ENCODE results near the gene CPNE9. TPM values are rescaled to one million over a fixed set of nuclear protein-coding genes. Genes with fewer than 3 reads are reported as not detected.
A peak's percentile ranks its signal among the peaks of the same experiment; 100 is the strongest.
"Not testable (repeated sequence)": the region's sequence is repeated elsewhere in the genome, so short reads cannot be mapped to it uniquely, and the experiment has no call there.

The CPNE9 gene
- total RNA-seq, 1 experiment from 2014 or later: not detected

GRCh38 chr3:9748031-9748430 lies 44.4 kb downstream of the CPNE9 start:
- DNase-seq (ENCODE audit: low read depth): no peak

GRCh38 chr3:9749296-9749644 lies 45.6 kb downstream of the CPNE9 start:
- no peak for DNase-seq (ENCODE audit: low read depth)

GRCh38 chr3:9749645-9750555 lies 46.3 kb downstream of the CPNE9 start, which contains the start of gene OGG1:
TSS of gene OGG1 (plus strand) at chr3:9749952. CDS start at chr3:9750287, 335 bp downstream.
- peak; percentile 97 for DNase-seq (ENCODE audit: low read depth)

GRCh38 chr3:9750556-9751411 lies 47.2 kb downstream of the CPNE9 start:
- DNase-seq (ENCODE audit: low read depth): peak; percentile 22

- DNase-seq (ENCODE audit: low read depth): no peak
These were observed 51.0 kb downstream of the CPNE9 start for GRCh38 chr3:9754678-9755077.

- DNase-seq (ENCODE audit: low read depth): no peak
These were observed 53.8 kb downstream of the CPNE9 start for GRCh38 chr3:9757427-9757826.

GRCh38 chr3:9760779-9761505 lies 57.3 kb downstream of the CPNE9 start:
- no peak for DNase-seq (ENCODE audit: low read depth)

- DNase-seq (ENCODE audit: low read depth): no peak
These were observed 58.3 kb downstream of the CPNE9 start for GRCh38 chr3:9761919-9762318.

GRCh38 chr3:9762871-9763270 lies 59.2 kb downstream of the CPNE9 start:
- no peak for DNase-seq (ENCODE audit: low read depth)

GRCh38 chr3:9765865-9766264 lies 62.2 kb downstream of the CPNE9 start:
- no peak for DNase-seq (ENCODE audit: low read depth)

- no peak for DNase-seq (ENCODE audit: low read depth)
These were observed 63.8 kb downstream of the CPNE9 start for GRCh38 chr3:9767418-9767817.

- no peak for DNase-seq (ENCODE audit: low read depth)
These were observed 64.6 kb downstream of the CPNE9 start for GRCh38 chr3:9768141-9768775.

GRCh38 chr3:9769012-9769411 lies 65.4 kb downstream of the CPNE9 start:
- DNase-seq (ENCODE audit: low read depth): no peak

- peak; percentile 51 for DNase-seq (ENCODE audit: low read depth)
These were observed 66.0 kb downstream of the CPNE9 start, which contains the start of gene CAMK1 for GRCh38 chr3:9769426-9770275. TSS of gene CAMK1 (minus strand) at chr3:9769947. CDS start at chr3:9767749, 2,198 bp downstream.

GRCh38 chr3:9770276-9770812 lies 66.7 kb downstream of the CPNE9 start:
- no peak for DNase-seq (ENCODE audit: low read depth)

- DNase-seq (ENCODE audit: low read depth): not testable (repeated sequence)
These were observed 67.4 kb downstream of the CPNE9 start for GRCh38 chr3:9771007-9771406.

GRCh38 chr3:9776896-9777693 lies 73.5 kb downstream of the CPNE9 start:
- no peak for DNase-seq (ENCODE audit: low read depth)

- DNase-seq (ENCODE audit: low read depth): no peak
These were observed 74.0 kb downstream of the CPNE9 start for GRCh38 chr3:9777694-9778021.

Measured in M059J (cell line).